NCI-H2107 (cell line): ENCODE measurements around the gene CSNK1E.
"Not testable (repeated sequence)": the region's sequence is repeated elsewhere in the genome, so short reads cannot be mapped to it uniquely, and the experiment has no call there.

Experiments
- DNase-seq: peaks from one replicate; lab custom pipeline; 2025; lab: John Stamatoyannopoulos, UW

Gene CSNK1E

DNA sequence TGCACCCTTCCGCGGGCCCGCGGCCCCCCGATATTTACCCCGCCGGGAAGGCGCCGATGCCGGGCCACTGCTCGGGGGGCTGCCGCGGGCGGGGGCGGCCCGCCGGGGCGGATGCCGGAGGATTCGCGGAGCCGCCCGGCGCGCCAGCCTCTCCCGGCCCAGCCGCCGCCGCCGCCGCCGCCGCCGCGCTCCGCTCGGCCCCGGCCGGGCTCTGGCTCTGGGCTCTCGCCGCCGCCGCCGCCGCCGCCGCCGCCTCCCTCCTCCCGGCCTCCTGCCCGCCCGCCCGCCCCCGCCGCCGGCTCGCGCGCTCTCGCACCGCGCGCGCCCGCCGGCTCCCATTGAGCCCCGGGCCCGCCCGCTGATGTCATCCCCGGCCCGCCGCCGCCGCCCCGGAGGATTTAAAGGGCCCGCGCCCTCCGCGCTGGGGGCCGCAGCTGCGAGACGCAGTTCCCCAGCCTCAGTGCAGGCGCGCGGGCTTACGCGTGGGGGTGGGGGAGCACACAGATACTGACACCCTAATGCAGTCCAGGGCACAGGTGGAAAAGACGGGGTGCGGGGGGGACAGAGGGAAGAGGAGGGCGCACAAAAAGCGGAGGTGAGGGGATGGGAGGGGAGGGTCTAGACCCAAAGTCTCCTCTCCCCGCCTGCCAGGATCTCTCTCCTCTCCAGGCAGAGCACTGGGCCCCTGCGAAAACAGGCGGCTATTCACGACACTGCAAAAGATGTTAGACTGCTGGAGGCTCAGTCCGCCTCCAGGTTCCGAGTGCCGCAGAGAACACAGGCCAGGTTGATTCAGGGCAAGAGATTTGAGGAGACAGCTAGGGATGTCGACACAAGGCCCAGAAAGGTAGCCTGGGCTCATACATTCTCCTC is at the start of gene CSNK1E:
Gene CSNK1E (minus strand): TSS at position 312 of the 873 bp plus-strand sequence. CDS start 3,276 bp downstream, outside the sequence.
- no peak for DNase-seq

DNA sequence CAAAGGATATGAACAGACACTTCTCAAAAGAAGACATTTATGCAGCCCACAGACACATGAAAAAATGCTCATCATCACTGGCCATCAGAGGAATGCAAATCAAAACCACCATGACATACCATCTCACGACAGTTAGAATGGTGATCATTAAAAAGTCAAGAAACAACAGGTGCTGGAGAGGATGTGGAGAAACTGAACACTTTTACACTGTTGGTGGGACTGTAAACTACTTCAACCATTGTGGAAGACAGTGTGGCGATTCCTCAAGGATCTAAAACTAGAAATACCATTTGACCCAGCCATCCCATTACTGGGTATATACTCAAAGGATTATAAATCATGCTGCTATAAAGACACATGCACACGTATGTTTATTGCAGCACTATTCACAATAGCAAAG is 48.6 kb upstream of the CSNK1E start:
- DNase-seq: not testable (repeated sequence)

DNA sequence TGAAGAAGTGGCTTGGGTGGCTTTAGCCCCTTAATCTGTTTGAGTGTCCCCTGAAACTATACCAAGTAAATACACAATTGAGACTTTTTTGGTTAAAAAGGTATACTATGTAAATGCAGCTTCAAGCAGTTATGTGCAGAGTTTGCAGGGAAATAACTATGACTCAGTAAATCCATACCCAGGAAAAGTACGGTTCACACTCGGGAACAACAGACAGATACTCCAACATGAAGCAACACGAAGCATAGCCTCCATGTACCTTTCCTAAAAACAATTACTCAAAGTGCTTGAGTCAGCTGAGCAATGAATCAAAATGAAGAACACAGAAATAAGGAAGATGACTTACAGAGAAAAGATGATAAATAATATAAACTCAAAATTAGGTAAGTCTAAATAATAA is 47.9 kb upstream of the CSNK1E start:
- not testable (repeated sequence) for DNase-seq

DNA sequence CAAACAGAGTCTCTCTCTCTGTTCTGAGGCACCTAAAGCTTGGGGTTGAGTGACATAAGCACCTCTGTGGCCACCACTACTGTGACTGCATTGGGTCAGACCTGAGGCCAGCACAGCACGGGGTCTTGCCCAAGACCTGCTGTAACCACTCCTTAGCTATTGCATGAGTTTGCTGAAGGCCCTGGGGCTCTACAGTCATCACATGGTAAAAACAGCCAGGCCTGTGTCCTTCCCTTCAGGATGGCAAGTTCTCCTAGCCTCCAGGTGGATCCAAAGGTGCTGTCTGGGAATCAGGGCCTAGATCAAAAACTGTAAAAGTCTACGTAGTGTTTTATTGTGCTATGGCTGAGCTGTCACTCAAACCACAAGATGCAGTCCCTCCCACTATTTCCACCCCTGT is 43.3 kb upstream of the CSNK1E start:
- not testable (repeated sequence) for DNase-seq

DNA sequence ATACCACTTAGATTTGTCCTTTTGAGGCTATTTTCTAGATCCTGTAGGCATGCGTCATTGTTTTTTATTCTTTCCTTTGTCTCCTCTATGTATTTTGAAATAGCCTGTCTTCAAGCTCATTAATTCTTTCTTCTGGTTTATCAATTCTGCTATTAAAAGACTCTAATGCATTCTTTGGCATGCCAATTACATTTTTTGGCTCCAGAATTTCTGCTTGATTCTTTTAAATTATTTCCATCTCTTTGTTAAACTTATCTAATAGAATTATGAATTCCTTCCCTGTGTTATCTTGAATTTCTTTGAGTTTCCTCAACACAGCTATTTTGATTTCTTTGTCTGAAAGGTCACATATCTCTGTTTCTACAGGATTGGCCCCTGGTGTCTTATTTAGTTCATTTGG is 42.6 kb upstream of the CSNK1E start:
- DNase-seq: not testable (repeated sequence)

DNA sequence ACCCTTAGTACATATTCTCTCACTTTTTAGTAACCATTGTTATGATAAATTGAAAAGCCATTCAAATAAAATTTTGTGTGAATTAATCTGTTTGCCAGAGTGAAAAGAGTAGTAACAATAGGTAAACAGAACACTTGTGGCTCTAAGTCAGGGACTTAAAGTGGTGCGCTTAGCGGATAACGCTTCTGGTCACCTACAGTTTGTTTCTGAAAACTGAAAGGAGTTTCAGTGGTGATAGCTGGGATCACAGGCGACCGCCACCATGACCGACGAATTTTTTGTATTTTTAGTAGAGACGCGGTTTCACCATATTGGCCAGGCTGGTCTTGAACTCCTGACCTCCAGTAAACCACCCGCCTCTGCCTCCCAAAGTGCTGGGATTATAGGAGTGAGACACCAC is 40.7 kb upstream of the CSNK1E start:
- DNase-seq: not testable (repeated sequence)

DNA sequence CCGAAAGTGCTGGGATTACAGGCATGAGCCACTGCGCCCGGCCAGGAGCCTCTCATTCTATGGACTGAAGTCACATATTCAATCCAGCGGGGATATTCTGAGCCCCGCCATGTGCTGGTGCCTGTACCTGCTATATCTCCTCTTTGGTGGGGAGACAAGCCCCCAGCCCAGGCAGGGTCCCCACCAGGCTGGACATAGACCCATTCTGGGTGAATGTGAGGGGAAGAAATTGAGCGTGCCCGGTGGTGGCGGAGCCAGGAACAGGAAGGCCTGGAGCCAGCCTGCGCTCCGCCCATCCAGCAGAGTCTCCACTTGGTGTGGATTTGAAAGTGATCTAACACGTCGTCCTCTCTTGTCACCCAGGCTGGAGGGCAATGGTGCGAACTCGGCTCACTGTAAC is 38.0 kb upstream of the CSNK1E start:
- no peak for DNase-seq

DNA sequence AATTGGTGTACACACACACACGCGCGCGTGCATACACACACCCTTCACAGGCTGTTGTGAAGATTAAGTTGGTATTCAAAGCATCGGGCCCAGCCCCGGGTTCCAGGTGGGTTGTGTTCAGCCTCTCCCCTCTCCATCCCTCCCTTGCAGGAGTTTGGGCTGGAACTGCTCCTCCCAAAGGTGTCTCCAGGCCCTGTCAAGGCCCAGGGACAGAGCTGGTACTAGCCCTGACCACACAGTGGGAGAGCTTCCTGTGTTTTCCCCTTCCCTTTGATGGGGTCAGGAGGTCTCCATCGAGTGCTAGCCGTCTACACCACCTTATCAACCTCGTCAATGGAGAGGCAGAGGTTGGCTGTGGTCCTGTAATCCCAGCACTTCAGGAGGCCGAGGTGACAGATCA is 36.5 kb upstream of the CSNK1E start:
- no peak for DNase-seq

DNA sequence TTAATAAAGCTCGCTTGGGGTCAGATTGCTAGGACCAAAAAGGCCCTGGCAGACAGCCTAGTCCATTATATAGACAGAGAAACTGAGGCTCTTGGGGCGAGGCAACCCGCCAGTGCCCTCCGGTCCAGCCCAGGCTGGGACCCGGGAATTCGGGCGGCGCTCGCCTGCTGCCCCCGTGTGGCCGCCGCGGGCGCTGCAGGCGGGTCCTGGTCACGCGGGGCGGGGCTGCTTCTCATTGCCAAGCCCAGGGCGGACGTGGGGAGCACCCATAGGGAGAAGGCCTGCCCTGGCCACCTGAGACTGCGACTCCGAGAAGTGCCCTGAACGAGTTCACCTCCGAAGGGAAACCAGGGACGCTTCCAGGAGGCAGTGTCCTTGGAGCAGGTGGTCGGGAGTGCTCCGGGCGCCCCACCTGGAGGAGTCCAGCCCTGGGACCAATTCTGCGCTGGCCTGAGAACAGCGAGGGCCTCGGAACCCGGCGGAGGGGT is 36.0 kb upstream of the CSNK1E start:
- DNase-seq: peak; percentile 16

DNA sequence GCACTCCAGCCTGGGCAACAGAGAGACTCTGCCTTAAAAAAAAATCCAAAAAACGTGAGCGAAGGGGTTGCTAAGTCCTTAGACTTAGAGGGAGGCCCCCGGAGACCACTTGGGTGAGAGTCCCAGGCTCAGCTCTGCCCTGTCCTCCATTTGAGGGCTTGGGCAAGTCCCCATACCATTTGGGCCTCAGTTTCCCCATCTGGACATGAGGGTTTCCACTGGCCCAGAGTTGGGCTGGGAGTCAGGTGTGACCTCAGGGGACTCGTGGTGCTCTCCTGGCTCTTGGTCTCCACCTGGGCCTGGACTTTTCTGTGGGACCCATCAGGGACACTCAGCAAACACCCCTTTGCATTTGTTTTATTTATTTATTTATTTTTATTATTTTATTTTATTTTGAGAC is 35.2 kb upstream of the CSNK1E start:
- DNase-seq: no peak

DNA sequence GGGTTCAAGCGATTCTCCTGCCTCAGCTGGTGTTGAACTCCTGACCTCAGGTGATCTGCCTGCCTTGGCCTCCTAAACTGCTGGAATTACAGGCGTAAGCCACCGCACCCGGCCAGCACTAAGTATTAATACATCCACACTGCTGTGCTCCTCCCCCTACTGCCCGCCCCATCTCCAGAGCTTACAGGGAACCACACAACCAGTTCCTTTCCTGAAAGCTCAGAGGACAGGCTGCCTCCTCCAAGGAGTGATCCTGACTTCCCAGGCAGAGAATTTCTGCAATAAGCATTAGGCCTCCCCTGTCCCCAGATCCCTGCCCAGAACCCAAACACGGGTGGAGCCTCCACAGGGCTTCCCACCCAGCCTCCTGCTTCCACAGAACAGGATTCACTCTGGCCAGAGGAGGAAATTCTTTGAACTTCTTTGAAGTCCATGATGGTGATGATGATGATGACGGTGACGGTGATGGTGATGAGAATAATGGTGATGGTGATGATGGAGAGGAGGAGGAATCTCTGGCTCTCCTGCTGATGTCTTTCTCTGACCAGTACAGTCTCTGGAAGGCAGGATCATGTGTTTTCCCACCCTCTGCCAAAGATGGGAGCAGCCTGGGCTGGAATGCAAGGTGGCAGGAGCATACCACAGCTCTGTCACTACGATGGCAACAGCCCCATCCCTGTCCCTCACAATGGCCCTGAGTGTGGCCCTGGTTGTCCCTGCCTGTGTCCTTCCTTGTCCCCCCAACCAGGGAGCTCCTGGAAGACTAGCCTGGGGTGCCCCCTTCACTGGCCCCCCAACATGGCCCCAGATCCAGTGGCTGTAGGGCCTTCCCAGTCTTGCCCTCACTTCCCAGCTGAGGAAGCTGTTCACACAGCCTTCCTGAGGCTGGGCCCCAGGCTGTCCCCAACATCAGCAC is 33.5 kb upstream of the CSNK1E start:
- DNase-seq: no peak

DNA sequence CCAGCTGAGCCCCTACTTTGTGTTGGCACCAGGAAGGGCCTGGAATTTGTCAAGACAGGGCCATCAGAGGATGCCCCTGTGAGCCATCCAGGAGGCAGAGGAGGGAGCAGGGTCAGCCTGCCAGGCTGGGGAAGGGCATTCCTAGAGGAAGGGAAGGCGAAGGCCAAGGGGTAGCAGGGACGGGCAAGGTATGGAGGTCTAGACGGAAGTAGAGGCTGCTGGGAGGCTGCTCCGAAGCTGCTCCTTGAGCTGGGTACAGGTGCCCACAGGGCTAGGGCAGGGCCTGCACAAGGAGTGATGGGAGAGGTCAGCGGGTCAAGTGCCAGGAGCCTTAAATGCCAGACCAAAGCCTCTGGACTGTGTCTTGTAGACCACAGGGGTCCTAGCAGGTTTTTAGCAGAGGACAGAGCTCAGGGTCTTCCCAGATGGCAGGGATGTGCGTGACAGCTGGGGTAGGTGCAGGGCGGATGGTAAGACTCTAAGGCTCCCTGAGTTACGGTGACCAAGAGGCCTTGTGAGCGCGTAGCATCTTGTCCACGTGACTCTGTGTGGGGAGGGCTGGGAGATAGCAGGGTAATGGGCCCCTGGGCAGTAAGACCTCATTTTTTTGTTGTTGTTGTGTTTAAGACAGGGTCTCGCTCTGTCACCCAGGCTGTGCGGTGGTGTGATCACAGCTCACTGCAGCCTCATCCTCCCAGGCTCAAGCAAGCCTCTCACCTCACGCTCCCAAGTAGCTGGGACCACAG is 31.7 kb upstream of the CSNK1E start:
- DNase-seq: no peak

DNA sequence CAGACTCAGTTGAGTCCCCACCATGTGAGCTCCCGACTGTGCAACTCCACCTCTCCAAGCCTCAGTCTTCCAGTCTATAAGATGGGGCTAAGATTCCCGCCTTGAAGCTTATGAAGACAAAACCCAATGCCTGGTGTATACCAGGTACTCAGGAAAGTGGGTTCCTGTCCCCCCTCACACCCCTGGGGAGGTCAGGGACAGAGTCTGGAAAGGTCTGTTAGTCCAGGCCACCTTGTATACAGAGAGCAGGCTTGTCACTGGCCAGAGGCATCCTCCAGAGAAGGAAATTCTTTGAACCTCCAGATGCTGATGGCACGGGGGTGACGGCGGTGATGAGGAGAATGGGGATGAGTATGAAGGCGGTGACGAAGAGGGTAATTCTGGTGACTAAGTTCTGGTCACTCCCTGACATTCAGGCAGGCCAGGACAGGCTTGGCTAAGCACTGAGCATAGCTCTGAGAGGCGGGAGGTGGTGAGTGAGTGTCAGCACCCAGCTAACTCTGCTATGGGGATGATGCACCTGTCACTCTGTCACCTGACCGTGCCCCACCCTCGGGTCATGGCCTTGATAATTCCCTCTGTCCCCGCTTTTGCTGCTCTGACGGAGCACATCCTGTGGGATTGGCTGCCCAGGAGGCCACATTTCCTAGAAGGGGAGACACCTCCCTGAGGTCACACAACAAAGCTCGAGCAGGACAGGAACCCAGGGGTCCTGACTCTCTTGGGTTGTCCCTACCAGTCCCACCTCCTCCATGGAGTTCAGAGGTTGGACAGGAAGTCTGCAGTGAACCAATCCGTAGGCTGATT is 30.9 kb upstream of the CSNK1E start:
- DNase-seq: no peak

DNA sequence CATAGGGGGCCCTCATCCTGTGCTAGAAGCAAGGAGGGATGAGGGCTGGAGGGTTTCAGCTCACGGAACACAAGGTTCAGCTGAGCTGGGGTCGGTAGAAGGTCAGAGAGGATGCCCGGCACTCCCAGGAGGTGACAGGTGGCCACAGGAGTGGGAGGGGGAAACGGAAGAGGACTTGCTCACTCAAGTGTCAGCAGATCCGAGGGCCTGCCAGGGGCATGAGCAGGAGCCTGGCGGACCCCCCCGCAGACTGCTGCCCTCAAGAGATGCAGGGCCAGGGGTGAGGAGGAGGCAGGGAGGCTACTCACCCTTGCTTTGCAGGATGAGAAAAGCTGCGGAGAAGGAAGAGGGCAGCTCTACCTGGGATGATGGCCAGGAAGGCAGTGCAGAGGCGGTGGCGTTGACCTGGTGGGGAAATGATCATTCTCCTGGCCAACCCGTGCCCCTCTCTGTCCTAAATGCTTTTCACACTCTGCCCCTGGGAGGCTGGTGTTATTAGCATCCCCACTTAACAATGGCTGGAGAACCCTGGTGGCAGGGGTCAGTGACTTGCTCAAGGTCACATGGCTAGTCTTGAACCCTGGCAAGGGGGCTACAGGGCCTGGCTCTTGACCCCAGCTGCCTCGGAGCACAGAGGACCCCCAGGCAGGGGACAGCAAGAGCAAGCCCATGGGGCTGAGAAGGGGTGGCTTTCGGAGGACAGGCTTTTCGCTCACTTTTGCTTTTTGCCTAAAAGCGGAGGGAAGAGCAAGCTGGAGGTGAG is 30.1 kb upstream of the CSNK1E start:
- DNase-seq: no peak

DNA sequence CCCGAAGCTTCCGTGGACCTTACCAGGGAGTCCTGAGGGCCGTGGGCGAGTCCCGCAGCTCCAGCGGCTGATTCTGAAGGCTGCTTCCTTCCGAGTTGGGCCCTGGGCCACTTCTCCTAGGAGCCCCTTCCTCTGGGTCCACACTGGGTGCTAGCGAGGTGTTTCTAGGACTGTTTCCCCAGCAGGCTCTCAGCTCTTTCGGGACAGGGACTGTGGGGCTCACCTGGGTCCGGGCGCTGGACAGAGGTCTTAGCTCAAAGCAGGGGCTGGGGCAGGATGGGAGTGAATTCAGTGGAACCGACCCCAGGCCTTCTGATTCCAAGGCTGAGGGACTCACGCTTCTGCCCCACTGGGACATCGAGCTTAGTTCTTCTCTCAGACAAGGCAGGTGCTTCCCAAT is 29.3 kb upstream of the CSNK1E start:
- DNase-seq: no peak

DNA sequence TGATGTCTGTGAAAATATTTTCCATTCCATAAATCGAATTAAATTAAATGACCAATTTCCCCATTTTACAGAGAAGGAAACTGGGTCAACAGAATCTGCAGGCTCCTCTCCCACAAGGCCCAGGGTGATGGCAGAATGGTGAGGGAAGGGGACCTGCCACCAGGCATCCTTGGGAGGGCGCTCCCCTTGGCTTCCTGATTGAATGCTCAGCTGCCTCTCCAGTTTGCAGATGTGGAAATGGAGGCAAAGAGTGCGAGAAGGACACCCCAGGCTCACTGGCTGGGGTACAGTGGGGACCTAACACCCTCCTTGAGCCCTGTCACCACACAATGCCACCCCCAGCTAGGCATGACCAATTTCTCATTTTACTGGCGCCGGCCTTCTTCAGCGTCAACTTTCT is 28.5 kb upstream of the CSNK1E start:
- DNase-seq: no peak

DNA sequence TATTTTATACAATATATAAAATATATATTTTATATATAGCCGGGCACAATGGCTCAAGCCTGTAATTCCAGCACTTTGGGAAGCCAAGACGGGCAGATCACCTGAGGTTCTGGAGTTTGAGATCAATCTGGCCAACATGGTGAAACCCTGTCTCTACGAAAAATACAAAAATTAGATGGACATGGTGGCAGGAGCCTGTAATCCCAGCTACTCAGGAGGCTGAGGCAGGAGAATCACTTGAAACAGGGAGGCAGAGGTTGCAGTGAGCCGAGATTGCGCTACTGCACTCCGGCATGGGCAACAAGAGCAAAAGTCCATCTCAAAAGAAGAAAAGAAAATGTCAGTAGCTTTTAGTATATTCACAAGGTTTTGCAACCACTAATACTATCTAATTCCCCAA is 22.7 kb upstream of the CSNK1E start:
- not testable (repeated sequence) for DNase-seq

DNA sequence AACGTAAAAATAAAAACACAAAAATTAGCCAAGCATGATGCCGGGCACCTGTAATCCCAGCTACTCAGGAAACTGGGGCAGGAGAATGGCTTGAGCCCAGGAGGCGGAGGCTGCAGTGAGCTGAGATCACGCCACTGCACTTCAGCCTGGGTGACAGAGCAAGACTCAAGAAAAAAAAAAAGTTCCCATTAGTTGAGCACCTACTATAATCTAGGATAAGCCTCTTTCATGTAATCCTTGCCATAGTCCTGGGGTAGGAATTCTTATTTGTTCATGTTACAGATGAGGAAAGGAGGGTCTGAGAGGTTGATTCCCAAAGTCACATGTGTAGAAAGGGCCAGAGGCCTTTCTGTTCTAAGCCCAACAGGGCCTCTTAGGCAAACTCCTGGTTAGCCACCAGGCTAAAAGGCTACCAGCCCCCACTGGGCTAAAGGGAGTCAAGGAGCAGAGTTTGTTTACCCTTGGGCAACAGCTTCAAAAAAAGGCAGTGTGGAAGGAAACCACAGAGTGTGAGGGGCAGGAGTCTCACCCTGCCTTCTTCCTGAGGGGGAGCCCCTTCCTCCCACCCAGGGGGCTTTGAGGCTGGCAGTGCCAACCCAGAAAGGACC is 21.6 kb upstream of the CSNK1E start:
- DNase-seq: no peak

DNA sequence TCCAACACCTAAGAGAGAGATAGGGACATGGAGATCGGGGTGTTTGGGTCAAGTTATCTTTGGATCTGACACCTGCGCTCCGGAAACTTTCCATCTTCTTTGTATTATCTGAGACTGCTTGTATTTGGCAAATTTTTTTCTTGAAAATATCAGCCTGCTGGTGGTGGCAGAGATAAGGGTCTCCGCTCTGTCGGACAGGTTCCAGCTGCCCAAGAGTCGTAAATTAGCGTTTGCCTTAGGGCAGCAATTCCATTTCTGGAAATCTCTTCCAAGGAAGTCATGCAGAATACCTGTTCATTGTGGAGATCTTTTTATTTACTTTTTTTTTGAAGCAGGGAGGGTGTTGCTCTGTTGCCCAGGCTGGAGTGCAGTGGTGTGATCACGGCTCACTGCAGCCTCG is 19.5 kb upstream of the CSNK1E start:
- DNase-seq: no peak

DNA sequence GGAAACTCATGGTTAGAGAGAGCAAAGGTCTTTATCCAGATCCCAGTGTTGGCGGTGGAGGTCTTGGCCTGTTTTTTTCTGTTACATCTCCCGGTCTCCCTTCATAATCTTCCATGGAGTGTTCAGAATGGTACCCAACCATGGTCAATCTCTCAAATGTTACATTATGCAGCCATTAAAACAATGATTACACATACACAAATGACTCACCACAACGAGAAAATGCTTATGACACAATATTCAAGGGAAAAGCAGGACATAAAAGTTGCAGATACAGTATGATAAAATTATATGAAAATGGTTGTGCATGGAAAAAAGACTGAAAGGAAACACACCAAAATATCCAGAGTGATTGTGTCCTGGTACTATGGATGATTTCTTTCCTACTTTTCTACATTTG is 17.8 kb upstream of the CSNK1E start:
- DNase-seq: no peak
